ENCODE results near the gene NCKAP5.

The NCKAP5 gene

DNA sequence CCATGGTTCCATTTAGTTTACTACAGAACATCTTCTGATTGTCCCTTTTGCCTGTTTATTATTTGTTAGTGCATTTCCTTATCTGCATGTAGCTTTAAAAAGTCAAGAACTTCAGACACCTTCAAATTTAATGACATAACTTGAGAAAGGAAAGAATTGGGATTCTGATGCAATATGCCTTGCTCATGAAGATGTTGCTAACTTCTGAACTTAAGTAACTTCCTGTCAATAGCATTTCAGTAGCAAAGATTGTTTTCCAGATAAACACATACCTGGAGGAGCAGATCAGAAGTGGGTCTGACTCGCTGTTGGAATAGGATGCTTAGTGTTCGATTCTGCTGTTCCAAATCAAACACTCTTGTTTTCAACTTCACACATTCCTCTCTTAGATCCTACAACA lies 708.0 kb downstream of the NCKAP5 start:
- peak; percentile 6 for DNase-seq (ENCODE audit: low read depth)
- TF ChIP-seq, protein P1, sequence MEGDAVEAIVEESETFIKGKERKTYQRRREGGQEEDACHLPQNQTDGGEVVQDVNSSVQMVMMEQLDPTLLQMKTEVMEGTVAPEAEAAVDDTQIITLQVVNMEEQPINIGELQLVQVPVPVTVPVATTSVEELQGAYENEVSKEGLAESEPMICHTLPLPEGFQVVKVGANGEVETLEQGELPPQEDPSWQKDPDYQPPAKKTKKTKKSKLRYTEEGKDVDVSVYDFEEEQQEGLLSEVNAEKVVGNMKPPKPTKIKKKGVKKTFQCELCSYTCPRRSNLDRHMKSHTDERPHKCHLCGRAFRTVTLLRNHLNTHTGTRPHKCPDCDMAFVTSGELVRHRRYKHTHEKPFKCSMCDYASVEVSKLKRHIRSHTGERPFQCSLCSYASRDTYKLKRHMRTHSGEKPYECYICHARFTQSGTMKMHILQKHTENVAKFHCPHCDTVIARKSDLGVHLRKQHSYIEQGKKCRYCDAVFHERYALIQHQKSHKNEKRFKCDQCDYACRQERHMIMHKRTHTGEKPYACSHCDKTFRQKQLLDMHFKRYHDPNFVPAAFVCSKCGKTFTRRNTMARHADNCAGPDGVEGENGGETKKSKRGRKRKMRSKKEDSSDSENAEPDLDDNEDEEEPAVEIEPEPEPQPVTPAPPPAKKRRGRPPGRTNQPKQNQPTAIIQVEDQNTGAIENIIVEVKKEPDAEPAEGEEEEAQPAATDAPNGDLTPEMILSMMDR (IDR thresholded peaks at IDR 0.05; ENCODE audit: insufficient read depth, low read depth, low read length, missing control alignments) = no peak
- no peak overlapping the region for H3K4me3 ChIP-seq (ENCODE audit: low read length)

DNA sequence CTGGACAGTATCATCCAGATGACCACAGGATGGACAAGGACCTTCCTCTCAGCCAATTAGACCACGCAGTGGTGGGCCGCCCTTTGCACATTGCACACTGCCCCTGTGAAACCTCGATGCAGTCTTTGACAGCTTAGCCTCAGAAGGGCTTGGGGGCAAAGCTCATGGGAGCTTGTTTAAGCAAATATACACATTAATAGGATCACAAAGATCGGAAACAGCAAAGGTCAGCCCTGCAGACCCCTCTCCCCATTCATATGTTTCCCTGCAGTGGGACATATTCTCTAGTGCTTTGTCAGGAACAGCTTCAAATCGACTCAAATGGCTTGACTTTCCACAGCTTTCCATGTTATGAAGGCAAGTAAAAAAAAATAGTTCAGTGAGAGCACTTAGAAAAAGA lies 708.7 kb downstream of the NCKAP5 start:
- H3K4me3 ChIP-seq (ENCODE audit: low read length) = no peak overlapping the region
- TF ChIP-seq, protein P1 (IDR thresholded peaks at IDR 0.05; ENCODE audit: insufficient read depth, low read depth, low read length, missing control alignments) = no peak
- DNase-seq (ENCODE audit: low read depth) = no peak

DNA sequence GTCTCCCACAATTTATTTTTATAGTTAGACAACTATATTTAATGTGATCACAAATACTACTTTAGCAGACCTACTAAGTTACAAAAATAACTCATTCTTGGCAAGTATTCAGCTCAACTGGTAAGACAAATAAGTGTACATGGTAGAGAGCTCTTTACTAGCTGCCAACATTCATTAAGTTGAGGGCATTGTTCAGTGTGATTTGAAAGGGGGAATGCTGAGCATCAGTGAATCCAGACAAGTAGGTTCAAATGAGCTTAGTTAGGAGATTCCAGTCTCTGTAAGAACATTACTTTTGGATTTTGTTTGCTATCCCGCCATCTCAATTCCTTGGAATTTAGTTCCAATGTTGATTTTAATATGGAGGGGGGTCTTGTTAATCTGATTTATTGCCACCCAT lies 710.9 kb downstream of the NCKAP5 start:
- TF ChIP-seq, protein P1 (IDR thresholded peaks at IDR 0.05; ENCODE audit: insufficient read depth, low read depth, low read length, missing control alignments) = no peak
- no peak overlapping the region for H3K4me3 ChIP-seq (ENCODE audit: low read length)
- no peak for DNase-seq (ENCODE audit: low read depth)

DNA sequence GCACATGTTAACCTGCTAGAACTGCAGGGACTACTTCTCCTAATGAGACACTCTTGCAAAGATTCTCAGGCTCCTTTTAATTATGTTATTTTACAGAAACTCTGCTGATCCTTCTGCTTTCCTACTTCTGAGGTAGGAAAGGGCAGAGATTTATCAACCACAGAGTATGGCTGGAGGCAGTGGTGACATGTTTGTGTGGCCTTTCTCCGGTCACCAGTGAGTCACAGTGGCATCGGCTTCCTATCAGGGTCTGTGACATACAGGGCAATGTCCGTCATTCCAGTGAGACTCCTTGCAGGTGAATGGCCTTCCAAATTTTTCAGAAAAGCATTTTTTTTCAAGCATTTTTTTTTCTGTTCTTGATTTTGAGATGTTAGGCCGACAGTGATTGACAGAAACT lies 717.6 kb downstream of the NCKAP5 start:
- TF ChIP-seq, protein P1 (IDR thresholded peaks at IDR 0.05; ENCODE audit: insufficient read depth, low read depth, low read length, missing control alignments) = no peak
- H3K4me3 ChIP-seq (ENCODE audit: low read length) = no peak overlapping the region
- DNase-seq (ENCODE audit: low read depth) = no peak

DNA sequence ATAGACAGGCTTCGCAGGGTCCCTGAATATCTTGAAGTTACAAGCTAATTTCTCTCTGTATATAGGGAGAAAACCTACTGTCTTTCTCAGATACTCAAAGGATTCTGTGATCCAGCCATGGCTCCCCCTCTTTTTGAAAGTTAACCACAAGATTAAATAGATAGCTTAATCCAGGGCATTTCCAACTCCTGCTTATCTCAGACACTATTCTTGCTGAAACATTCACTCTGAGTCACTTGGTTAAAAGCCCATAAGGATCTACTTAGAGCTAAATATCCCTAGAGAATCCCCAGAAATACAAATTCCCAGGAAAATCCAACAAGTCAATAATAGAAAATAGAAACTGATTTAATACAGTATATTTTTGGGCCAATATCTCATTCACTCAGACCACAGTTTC lies 719.1 kb downstream of the NCKAP5 start:
- no peak overlapping the region for H3K4me3 ChIP-seq (ENCODE audit: low read length)
- TF ChIP-seq, protein P1 (IDR thresholded peaks at IDR 0.05; ENCODE audit: insufficient read depth, low read depth, low read length, missing control alignments) = no peak
- no peak for DNase-seq (ENCODE audit: low read depth)

DNA sequence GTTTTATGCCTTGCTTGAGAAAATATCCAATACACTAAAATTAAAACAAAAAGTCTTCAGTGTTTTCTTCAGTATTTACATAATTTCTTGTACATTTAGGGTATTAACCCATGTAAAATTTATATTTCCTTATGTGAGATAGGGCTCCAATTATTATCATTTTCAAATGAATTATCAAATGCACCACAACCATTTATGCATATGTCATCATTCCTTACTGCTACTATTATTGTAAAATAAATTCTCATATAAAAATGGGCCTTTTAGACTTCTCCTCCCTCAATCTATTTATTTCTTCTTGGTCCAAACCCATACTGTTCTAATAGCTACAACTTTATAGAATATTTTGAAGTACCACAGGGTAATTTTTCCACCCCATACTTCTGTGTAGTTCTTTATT lies 722.9 kb downstream of the NCKAP5 start:
- H3K4me3 ChIP-seq (ENCODE audit: low read length) = no peak overlapping the region
- TF ChIP-seq, protein P1 (IDR thresholded peaks at IDR 0.05; ENCODE audit: insufficient read depth, low read depth, low read length, missing control alignments) = no peak
- no peak for DNase-seq (ENCODE audit: low read depth)

DNA sequence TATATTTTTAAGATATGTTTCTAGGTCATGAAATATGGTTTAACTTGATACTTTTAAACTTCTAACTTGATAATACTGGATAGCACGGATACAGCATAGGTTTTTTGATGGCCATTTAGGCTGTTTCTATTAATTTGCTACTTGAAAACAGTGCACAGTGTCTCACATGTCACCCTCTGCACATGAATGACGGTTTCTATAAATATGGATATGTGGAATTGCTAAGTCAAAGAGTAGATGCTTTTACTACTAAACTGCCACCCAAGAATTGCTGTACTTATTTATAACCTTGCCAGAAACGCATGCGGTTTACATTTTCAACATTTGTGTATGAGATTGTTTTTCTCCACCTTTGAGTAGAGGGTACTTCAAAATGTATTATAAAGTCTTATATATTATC lies 723.7 kb downstream of the NCKAP5 start:
- H3K4me3 ChIP-seq (ENCODE audit: low read length) = no peak overlapping the region

More for the DNA sequence above, 723.7 kb downstream of the NCKAP5 start:
- no peak for DNase-seq (ENCODE audit: low read depth)
- TF ChIP-seq, protein P1 (IDR thresholded peaks at IDR 0.05; ENCODE audit: insufficient read depth, low read depth, low read length, missing control alignments) = no peak
